ENCODE data around the gene HSD17B8.

The HSD17B8 gene

DNA sequence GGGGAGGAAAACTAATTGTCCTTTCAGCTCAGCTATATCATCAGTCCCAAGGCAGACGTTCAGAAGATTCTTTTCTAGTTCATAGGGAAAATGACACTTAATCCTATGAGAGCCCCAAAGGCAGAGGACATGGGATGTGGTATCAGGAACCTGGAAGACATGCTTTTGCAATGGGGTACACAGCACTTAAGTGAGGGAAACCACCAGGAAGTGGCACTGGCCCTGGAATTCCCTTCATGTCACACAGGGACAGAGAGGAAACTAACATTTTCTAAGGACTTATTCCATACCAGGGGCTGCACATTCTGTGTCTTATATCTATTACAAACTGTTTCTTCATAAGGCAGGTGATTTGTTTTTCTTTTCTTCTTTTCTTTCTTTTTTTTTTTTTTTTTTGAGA is 39.0 kb downstream of the HSD17B8 start:
- no peak for DNase-seq

DNA sequence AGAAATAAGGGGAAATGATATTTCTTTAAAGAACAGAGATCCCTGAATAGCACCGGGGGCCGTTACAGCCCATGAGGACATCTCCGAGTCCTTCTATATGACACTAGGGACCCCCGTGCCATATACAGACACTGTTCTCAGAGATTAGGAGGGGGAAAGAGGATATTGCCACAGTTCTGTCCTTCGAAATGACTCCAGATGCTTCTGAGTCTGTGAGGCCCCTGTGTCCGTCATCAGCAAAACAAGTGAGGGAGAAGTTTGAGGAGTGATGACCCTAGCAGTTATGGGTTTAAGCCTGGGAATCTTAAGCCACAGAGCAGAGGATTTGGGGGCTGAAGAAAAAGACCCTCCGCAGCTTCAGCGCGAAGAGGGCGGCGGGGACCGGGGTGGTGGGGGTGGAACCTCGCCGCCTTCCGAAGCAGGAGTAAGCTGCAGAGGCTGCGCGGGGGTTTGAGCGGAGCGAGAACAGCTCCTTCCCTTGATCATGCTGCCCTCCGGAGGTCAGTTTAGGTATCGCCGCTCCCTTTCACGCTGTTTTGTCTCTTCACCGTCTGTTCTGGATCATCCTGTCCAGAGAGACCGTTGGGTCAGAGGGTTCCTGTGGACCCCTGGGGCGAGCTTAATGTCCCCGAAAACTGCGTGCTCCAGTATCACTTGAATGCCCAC is 43.7 kb downstream of the HSD17B8 start:
- peak; percentile 80 for DNase-seq

DNA sequence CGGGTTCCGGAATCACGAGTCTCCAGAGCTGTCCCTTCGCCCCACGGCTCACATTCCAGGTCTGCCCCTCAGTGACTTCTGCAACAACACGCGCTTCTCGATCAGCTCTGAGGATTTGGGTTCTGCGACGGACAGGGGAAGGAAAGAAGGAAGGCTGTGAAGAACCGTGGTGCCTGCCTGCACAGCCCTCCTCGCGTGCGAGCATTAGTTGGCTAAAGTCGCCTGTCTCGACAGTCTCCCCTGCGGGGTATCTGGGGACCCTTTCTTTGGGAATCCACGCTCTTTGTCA is 44.1 kb downstream of the HSD17B8 start:
- DNase-seq: no peak

DNA sequence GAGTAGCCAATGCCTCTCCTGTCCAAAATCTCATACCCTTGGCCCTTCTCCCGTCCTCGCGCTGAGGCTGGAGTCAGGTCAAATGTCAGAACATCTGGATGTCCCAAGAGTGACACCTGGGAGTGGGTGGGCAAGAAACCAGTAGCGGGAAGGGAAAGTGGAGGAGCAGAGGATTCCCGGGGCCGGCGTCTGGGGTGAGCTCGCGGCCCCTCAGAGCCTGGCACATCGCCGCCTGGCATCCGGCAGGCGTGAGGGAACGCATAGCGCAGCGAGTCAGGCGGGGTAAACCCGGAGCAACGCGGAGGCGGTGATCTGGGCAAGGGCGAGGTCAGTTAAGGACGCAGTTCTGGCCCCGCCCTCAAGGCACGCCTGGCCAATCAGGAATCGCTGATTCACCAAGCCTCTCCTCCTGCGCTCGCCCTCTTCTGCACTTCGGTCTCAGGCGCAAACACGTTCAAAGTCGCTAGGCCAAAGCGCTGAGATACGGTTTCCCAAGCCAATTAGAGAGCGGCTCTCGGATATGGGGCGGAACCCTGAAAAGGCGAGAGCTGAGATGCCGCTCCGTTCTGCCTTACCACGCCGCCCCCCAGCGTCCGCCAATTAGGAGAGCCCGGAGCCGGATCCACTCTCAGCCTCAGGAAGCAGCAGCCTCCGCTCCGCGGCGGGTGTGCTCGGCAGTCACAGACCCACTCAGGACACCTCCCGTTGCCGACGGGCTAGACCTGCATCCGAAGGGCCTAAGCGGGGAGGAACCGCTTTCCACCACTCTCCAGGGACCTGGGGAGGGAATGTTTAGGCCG is 44.7 kb downstream of the HSD17B8 start:
- DNase-seq: peak; percentile 100

DNA sequence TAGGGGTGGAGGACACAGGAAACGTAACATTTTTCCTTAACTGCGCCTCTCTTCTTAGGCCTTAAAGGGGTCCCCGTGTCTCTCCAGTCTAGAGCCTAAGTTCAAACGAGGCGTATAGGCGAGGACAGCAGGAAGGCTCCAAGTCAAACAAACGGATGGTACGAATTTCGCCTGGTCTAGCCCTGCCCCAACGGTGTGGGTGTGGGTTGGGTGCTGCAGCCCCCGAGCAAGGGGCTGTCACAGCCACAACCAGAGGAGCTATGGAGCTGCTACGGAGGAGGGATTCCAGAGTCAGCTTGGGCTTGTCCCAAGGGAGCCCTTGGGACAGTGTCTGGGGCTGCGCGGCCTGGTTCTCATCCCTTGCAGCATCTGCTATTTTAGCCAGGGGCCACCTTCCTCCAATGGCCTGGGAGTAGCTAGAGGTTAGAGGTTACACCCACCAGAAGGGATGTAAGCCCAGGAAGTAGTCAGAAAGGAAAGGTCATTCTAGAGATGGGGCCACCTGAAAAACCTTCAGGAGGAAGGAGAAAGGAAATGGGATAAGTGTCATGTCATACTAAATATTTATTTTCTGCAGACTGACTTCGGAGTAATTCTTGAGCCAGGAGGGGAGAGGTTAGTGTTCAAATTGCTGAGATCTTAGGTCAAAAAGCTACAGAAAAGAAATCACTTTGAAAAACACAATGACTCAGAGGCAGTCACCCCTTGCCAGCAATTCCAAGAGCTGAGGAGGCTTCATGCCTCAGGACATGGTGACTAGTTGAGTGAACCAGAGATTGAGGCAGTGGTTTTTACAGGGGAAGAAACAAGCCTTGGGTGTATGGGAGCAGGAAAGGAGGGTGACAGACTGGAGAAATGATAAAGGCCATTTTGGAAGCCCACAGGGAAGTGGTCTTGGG is 45.5 kb downstream of the HSD17B8 start:
- DNase-seq: peak; percentile 93

DNA sequence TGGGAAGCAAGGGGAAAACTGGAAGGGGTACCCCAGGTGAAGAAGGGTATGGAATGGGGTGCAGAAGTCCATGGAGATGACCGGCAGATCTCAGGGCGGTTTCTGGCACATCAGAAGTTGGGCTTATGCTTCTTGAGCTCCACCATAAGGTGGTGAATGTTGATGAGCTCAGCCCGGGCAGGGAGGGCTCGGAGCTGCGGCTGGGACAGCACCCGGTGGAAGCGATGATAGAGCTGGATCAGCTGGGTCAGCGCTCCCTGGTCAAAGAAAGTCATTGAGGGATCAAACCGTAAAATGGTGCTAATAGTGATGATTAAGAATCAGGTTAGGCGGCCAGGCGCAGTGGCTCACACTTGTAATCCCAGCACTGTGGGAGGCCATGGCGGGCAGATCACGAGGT is 46.3 kb downstream of the HSD17B8 start:
- DNase-seq: no peak

DNA sequence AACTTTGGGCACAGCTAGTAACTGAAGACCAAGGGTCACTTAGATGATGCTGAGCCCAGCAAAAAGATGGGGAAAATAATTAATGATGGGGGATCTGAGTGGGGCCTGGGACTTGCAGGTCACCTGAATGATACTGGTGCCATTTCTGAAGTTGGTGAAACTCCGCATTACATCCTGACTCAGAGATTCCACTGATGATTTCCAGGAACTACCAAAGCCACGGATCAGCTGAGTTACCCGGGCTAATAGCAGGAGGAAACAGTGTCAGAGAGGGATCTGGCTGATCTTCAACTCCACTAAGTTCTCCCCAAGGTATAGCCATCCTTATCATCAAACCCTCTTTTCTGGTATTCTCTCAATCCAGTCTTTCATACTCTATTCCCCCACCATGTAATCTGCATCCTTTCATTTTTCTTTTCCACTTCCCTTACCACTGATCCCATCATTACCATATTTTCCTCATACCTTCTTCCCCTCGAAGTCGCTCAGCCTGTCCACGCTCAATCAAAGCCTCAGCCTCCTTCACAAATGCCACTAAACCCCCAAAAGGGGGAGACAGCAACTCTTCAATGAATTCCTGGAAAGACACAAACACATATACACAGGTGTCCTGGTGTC is 47.0 kb downstream of the HSD17B8 start:
- peak; percentile 25 for DNase-seq

DNA sequence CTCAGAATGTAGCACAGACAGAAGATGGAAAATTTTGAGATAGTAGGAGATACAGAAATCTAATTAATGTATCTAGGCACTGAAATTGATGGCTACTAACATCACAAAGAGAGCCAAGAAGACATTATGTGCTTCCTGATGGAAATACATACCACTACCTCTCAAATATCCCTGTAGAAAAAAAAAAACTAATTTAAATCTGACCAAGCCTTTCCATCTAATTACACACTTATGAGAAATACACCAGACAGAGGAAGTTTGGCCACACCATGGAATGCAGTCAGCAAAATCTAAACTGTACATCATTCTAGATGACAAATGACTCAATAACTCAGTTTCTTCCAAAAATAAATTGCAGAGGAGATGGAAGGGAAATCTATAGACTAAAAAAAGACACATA is 48.3 kb downstream of the HSD17B8 start:
- DNase-seq: peak; percentile 69

DNA sequence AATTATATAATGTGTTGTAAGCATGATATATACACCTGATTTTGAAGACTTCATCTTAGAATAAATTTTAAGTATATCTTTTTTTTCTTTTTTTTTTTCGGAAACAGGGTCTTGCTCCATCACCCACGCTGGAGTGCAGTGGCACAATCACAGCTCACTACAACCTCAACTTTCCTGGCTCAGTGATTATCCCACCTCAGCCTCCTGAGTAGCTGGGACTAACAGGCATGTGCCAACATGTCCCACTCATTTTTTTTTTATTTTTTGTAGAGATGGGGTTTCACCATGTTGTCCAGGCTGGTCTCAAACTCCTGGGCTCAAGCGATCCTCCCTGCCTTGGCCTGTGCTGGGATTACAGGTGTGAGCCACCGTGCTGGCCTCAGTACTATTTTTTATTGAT is 50.1 kb downstream of the HSD17B8 start:
- no peak for DNase-seq

Measured in fibroblast of skin of back (primary cell).